Gastrocnemius medialis (tissue), 4 donors: ENCODE results near the gene DOCK3. TPM values are rescaled to one million over a fixed set of nuclear protein-coding genes. Genes with fewer than 3 reads are reported as not detected.
"Not testable (repeated sequence)": the region's sequence is repeated elsewhere in the genome, so short reads cannot be mapped to it uniquely, and the experiment has no call there.

Source experiments
- ATAC-seq, 2 donors: fragments of 150-250 bp; one replicate each; pipeline ENCODE4 v1.9.1; 2016
- DNase-seq, 2 donors: peaks; one replicate each; pipeline ENCODE4 v3.0.0-alpha.2; 2019
- H3K27ac ChIP-seq, 4 donors: fragments of 200-600 bp; sonication (generic); 1 replicate in 1 of 4; 2 replicates in 3 of 4; pipeline ENCODE4 v1.5.1; 2016 to 2018; ENCODE audit warnings: mild to moderate bottlenecking in 2 of 4, moderate library complexity in 1 of 4
- H3K27me3 ChIP-seq, 3 donors: fragments of 200-600 bp; sonication (generic) in 2 of 3; 1 replicate in 1 of 3; 2 replicates in 2 of 3; pipeline versions ENCODE4 v1.5.1 to v1.6.0; 2016 to 2019; ENCODE audit warnings: mild to moderate bottlenecking in 1 of 3, moderate library complexity in 1 of 3
- H3K36me3 ChIP-seq, 2 donors: fragments of 200-600 bp; sonication (generic) in 1 of 2; one replicate each; pipeline ENCODE4 v1.5.1; 2017 to 2018
- H3K4me1 ChIP-seq, 2 donors: fragments of 200-600 bp; sonication (generic) in 1 of 2; one replicate each; pipeline ENCODE4 v1.5.1; 2016 to 2017; ENCODE audit warnings: mild to moderate bottlenecking in 2 of 2
- H3K4me3 ChIP-seq, 4 donors: fragments of 200-600 bp; sonication (generic) in 3 of 4; 1 replicate in 1 of 4; 2 replicates in 3 of 4; pipeline ENCODE4 v1.5.1; 2016 to 2019; ENCODE audit warnings: mild to moderate bottlenecking in 2 of 4
- H3K9me3 ChIP-seq, 3 donors: fragments of 200-600 bp; sonication (generic) in 2 of 3; 1 replicate in 1 of 3; 2 replicates in 2 of 3; pipeline ENCODE4 v1.5.1; 2016 to 2019
- POLR2A ChIP-seq, 2 donors: fragments of 450-650 bp; IDR thresholded peaks; one replicate each; pipeline ENCODE4 v1.6.1; 2017; ENCODE audit warnings: antibody characterized with exemption in 2 of 2, mild to moderate bottlenecking in 2 of 2, moderate library complexity in 2 of 2
- in situ Hi-C, 4 donors: fragments of 200-750 bp; cut with MboI; loops; one replicate each; pipeline versions ENCODE4 v1.15.0 to v1.8.0; 2017; ENCODE audit warnings: low sequenced_read_pairs in 4 of 4
- intact Hi-C: fragments of 100-400 bp; cut with DNase I; formaldehyde crosslinking; loops from one replicate; pipeline ENCODE4 v1.15.1; 2023; ENCODE audit warnings: low total_unique reads
- total RNA-seq, 4 donors: library from RNA; depleted of rRNA; stranded (reverse); fragments of >200 nt; gene quantifications; one replicate each; pipeline versions ENCODE4 v1.1.0 to v1.2.3, GENCODE V29; 2016
- TF ChIP-seq, protein P1 (sequence below), 5 experiments: fragments of 450-650 bp in 3 of 5; fragments of 200-600 bp in 2 of 5; sonication (generic) in 2 of 5; IDR thresholded peaks in 4 of 5; conservative IDR thresholded peaks in 1 of 5; 1 replicate in 4 of 5; 2 replicates in 1 of 5; pipeline ENCODE4 v1.5.1; 2016 to 2019; ENCODE audit warnings: antibody characterized with exemption in 5 of 5, mild to moderate bottlenecking in 3 of 5, moderate library complexity in 3 of 5

The DOCK3 gene
- total RNA-seq, 4 donors from 2014 or later = 0.61 to 3.1 (median 0.73) TPM

DNA sequence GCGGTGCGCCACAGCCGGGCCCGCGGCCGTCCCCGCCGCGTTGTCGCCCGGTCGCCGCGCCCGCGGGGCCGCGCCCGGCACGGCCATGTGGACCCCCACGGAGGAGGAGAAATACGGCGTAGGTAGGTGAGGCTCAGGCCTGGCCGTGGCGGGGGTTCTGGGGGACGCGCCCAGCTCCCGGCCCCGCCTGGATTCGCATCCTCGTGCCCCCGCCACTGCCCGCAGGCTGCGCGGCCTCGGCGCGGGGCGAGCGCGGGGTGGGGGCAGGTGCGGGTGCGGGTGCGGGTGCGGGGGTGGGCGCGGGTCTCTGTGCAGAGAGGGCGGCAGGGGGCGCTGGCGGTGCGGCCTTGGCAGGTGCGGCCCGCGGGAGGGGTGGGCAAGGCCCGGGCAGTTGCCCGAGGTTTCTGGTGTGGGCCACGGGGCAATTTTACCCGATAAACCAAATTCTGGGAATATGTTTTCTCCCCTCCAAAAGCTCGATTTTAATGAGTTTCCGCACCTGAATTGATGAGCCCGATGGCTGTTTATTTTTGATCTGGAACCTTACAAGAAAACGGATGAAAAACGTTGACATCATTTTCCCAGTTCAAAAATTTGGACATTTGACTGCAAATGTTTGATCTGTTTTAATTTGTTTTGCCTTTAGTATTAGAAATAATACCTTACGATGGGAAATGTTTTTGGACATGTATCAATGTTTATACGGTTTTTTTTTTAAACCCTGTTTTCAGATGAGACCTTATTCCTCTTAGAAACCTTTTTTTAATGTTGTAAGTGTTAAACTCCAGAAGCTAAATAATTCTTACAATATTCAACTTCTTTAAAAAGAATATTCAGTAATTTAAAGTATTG is 678 bp downstream of the DOCK3 start:
- Histone ChIP-seq H3K9me3 (no peaks in the 10 kb centered on the region), H3K4me3 (peak overlapping the region; percentile 35 to 56 (median 44)), H3K4me1 (peaks cover 3 to 4% of the 10 kb centered on the region in 2 donors), H3K27me3 (peaks cover 23 to 28% (median 24%) of the 10 kb centered on the region in 3 donors), H3K27ac (no peak overlapping the region), H3K36me3 (no peaks in the 10 kb centered on the region)
- DNase-seq = no peak
- peak; percentile 61 to 64 for ATAC-seq
- in situ Hi-C loops (no loop called here), intact Hi-C loops (loop anchor here (10.0 kb wide), 1 partner anchor 111 kb away; the partner anchor contains the start of genes C3orf18 and HEMK1)
- TF ChIP-seq, protein P1, sequence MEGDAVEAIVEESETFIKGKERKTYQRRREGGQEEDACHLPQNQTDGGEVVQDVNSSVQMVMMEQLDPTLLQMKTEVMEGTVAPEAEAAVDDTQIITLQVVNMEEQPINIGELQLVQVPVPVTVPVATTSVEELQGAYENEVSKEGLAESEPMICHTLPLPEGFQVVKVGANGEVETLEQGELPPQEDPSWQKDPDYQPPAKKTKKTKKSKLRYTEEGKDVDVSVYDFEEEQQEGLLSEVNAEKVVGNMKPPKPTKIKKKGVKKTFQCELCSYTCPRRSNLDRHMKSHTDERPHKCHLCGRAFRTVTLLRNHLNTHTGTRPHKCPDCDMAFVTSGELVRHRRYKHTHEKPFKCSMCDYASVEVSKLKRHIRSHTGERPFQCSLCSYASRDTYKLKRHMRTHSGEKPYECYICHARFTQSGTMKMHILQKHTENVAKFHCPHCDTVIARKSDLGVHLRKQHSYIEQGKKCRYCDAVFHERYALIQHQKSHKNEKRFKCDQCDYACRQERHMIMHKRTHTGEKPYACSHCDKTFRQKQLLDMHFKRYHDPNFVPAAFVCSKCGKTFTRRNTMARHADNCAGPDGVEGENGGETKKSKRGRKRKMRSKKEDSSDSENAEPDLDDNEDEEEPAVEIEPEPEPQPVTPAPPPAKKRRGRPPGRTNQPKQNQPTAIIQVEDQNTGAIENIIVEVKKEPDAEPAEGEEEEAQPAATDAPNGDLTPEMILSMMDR (IDR thresholded peaks at IDR 0.05 in 4 of 5, conservative IDR thresholded peaks at IDR 0.05 in 1 of 5) = peak in 3 of 5 experiments; percentile 45 to 64 (median 48)
- TF ChIP-seq POLR2A (IDR thresholded peaks at IDR 0.05) = peak; percentile 3 to 4

DNA sequence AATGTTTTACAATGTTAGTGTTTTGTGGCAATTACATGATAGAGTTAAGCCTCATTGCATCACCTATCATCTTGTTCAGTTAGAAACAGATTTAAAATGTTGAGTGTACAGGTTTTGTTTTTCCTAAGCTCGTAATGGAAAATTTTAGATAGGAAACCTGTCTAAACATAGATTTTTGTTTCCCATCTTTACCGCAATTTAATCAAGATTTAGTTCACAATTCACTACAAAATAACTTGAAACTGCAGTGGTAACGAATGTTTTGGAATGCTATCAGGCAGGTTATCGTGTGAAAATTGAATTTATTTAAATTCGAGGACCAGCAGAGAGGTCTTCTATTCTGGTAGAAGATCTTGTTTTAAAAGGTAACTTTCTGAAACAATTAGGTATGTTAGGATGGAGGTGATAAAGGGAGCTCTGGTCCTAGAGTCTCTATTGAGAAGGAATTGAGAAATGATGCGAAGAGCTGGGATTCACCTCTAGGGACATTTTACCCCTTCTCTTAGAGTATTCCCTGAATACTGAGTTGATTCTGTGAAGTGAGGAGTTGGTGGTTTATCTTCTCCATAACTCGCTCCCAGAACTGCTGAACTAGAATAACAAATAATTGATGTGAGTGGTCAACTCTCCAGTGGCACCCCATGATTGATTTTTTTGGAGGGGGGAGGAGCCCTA is 1.4 kb downstream of the DOCK3 start:
- H3K27ac ChIP-seq = no peak overlapping the region
- no peaks in the 10 kb centered on the region for H3K36me3 ChIP-seq
- intact Hi-C loops = loop anchor here (10.0 kb wide), 1 partner anchor 111 kb away; the partner anchor contains the start of genes C3orf18 and HEMK1
- H3K27me3 ChIP-seq = peaks cover 23 to 28% (median 24%) of the 10 kb centered on the region in 3 donors
- TF ChIP-seq, protein P1 (IDR thresholded peaks at IDR 0.05 in 4 of 5, conservative IDR thresholded peaks at IDR 0.05 in 1 of 5) = no peak
- TF ChIP-seq POLR2A (IDR thresholded peaks at IDR 0.05) = no peak
- DNase-seq (no peak), ATAC-seq (no peak)
- no peak overlapping the region for H3K4me3 ChIP-seq
- H3K4me1 ChIP-seq = peaks cover 3 to 4% of the 10 kb centered on the region in 2 donors
- H3K9me3 ChIP-seq = no peaks in the 10 kb centered on the region
- in situ Hi-C loops = no loop called here

DNA sequence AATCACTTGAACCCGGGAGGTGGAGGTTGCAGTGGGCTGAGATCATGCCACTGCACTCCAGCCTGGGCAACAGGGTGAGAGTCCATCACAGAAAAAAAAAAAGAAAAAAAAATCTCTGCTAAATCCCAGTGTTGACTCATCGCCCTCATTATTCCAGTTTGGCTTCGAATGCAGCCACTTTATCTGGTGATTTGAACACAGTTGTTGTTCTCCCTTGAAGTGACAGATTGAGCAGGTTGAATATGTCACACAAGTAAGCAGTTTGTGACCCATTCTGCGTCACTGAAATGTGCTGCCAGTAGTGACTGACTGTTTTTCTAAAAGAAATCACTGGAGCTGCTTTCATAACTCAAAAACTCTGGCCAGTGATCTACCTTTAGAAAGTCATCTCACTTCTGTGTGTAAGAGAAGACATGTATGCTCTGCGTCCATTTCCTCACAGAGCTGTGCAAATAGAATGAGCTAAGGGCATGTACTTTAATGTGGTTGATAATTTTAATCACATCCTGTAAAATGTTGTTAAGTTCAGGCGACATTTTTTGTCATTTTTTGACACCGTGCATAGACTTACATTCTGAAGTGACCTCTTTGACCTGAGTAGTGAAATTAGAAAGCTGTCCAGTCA is 12.5 kb downstream of the DOCK3 start:
- intact Hi-C loops = no loop called here
- no peaks in the 10 kb centered on the region for H3K36me3 ChIP-seq
- no peak overlapping the region for H3K4me3 ChIP-seq
- H3K27ac ChIP-seq = peak overlapping the region; percentile 30 to 55 (median 42)
- no peaks in the 10 kb centered on the region for H3K9me3 ChIP-seq
- TF ChIP-seq POLR2A (IDR thresholded peaks at IDR 0.05) = no peak
- TF ChIP-seq, protein P1 (IDR thresholded peaks at IDR 0.05 in 4 of 5, conservative IDR thresholded peaks at IDR 0.05 in 1 of 5) = no peak
- peak; percentile 91 to 97 for ATAC-seq
- peak; percentile 25 to 65 for DNase-seq
- in situ Hi-C loops = no loop called here
- H3K27me3 ChIP-seq = no peaks in the 10 kb centered on the region
- peaks cover 0 to 8% of the 10 kb centered on the region in 2 donors for H3K4me1 ChIP-seq

DNA sequence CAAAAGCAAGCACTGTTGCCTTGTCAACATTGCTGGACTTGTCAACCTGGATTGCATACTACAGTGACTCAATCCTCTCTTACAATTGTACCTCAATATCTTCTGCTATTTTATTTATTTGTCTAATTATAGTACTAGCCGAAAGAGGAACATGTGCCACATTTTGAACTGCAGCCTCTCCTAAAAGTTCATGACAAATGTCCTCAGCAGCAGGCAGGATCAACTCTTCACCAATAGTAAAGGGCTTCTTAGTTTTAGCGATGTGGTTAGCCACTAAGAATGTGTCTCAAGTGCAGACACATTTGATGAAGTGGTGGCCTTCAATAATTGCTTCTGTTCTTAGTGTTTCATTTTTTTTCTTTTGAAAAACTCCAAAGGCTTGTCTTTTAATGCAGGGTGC is 13.2 kb downstream of the DOCK3 start:
- Histone ChIP-seq H3K4me3 (no peak overlapping the region), H3K4me1 (peaks cover 0 to 8% of the 10 kb centered on the region in 2 donors), H3K9me3 (no peaks in the 10 kb centered on the region), H3K27ac (peak overlapping the region; percentile 30 to 54 (median 42)), H3K36me3 (no peaks in the 10 kb centered on the region), H3K27me3 (no peaks in the 10 kb centered on the region)
- intact Hi-C loops = no loop called here
- in situ Hi-C loops = no loop called here
- ATAC-seq (no peak), DNase-seq (no peak)
- no peak for TF ChIP-seq POLR2A (IDR thresholded peaks at IDR 0.05)
- TF ChIP-seq, protein P1 (IDR thresholded peaks at IDR 0.05 in 4 of 5, conservative IDR thresholded peaks at IDR 0.05 in 1 of 5) = no peak

DNA sequence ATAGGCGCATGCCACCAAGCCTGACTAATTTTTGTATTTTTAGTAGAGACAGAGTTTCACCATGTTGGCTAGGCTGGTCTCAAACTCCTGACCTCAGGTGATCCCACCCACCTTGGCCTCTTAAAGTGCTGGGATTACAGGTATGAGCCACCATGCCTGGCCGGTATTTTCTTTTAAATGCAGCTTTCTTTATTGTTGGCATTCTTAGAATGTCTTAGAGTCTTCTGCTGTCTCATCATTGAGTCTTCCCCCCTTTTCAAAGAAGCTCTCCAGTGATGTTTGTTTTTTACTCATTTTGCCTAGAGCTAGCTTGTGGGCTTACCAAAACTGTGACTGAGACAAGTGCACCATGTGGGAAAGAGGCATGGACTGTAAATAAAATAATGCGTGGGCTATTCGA is 13.9 kb downstream of the DOCK3 start:
- H3K9me3 ChIP-seq, H3K27me3 ChIP-seq, in situ Hi-C loops, H3K4me1 ChIP-seq, intact Hi-C loops, H3K36me3 ChIP-seq, ATAC-seq, H3K4me3 ChIP-seq, H3K27ac ChIP-seq, DNase-seq: not testable (repeated sequence)
